Kidney epithelial cell (primary cell): ENCODE measurements around the gene NID1. TPM values are rescaled to one million over a fixed set of nuclear protein-coding genes. Genes with fewer than 3 reads are reported as not detected.
A peak's percentile ranks its signal among the peaks of the same experiment; 100 is the strongest.

ENCODE experiments used
- DNase-seq: peaks from one replicate; pipeline ENCODE4 v3.0.0-alpha.2; 2010; ENCODE audit warnings: low read depth
- H3K27me3 ChIP-seq: 2 replicates; pipeline ENCODE4 v1.6.0; 2011; ENCODE audit warnings: low read length; ENCODE audit not compliant: control insufficient read depth, insufficient read depth
- H3K36me3 ChIP-seq: 2 replicates; pipeline ENCODE4 v1.5.1; 2011; ENCODE audit warnings: low read length; ENCODE audit not compliant: control insufficient read depth, insufficient read depth
- H3K4me3 ChIP-seq: 2 replicates; pipeline ENCODE4 v1.5.1; 2011; ENCODE audit warnings: low read depth, mild to moderate bottlenecking, control low read depth, low read length
- total RNA-seq: library from RNA; depleted of rRNA; stranded (reverse); fragments of >200 nt; gene quantifications from 2 replicates; pipeline ENCODE4 v1.2.3, GENCODE V29; 2015
- TF ChIP-seq, protein P1 (sequence below): IDR thresholded peaks from 2 replicates; pipeline ENCODE4 v1.5.1; 2011; ENCODE audit warnings: mild to moderate bottlenecking, moderate library complexity, low read length, control low read depth, inconsistent platforms; ENCODE audit not compliant: insufficient read depth, poor library complexity, severe bottlenecking

NID1 gene
- total RNA-seq, 1 donor from 2014 or later, result 21.2 TPM

DNA sequence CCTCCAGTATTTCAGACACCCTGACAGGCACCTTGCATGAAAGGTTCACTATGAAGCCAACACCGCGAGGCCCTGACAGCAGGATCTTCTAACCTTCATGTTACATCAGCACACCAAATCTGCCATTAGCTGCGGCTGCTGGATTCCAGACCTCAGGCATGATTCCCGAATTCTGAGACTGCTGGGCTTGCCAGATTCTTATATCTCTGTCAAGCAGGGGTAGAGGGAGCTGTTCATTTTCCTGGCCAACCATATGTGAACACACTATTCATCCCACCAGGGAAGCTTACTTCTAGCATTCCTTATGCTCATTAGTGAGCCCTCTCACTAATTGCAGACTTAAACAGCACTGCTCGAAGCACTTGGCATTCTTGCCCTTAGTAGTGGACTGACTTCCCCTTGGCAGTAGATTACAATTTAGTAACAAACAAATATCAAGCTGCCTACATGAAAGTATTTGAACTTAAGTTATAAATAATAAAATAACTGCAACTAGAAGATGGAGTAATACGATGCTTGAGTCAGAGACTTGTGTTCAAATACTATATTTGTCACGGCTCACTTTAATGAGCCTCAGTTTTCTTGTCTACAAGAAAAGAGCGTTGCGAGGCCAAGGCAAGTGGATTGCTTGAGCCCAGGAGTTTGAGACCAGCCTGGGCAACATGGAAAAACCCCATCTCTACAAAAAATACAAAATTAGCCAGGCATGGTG, 43.3 kb downstream of the NID1 start:
- Histone ChIP-seq H3K36me3 (no peaks in the 10 kb centered on the region), H3K27me3 (no peaks in the 10 kb centered on the region), H3K4me3 (no peak overlapping the region)
- no peak for DNase-seq
- TF ChIP-seq, protein P1, sequence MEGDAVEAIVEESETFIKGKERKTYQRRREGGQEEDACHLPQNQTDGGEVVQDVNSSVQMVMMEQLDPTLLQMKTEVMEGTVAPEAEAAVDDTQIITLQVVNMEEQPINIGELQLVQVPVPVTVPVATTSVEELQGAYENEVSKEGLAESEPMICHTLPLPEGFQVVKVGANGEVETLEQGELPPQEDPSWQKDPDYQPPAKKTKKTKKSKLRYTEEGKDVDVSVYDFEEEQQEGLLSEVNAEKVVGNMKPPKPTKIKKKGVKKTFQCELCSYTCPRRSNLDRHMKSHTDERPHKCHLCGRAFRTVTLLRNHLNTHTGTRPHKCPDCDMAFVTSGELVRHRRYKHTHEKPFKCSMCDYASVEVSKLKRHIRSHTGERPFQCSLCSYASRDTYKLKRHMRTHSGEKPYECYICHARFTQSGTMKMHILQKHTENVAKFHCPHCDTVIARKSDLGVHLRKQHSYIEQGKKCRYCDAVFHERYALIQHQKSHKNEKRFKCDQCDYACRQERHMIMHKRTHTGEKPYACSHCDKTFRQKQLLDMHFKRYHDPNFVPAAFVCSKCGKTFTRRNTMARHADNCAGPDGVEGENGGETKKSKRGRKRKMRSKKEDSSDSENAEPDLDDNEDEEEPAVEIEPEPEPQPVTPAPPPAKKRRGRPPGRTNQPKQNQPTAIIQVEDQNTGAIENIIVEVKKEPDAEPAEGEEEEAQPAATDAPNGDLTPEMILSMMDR, result no peak

DNA sequence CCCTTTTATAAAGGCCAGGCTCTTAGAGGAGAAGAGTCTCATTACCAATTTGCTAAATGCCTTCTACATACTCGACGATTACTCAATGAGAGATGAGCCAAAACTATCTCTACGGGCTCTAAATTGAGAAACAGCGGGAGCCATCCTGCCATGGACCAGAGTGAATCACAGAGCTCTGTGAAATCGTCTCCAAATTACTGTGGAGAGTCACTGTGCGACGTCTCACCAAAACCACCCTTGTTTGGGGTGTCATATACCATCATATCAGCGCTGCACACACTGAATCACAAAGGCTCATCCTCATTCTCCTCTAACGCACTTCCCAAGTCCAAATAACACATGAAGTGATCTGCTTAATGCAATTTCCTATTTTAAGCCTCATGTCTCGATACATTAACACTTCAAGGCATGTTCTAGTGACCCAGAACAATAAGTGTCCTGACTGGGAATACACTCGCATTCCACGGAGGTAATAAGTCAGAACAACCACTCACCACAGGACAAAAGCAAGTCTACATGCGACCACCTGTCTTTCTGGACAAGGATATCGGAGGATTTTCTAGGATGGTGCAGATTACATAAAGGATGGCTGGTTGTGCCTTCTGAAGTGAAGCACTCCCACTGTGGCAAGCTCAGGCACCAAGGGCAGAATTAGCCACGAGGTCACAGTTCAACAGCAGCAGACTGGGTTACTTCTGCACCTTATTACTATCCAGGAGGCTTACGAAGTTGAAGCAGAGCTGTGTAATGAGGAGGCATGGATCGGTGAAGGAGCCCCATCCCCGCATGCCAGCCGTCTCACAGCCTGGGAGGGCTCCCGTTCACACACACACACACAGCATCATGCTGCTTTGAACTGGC, 44.3 kb downstream of the NID1 start:
- DNase-seq, result peak; percentile 57

DNA sequence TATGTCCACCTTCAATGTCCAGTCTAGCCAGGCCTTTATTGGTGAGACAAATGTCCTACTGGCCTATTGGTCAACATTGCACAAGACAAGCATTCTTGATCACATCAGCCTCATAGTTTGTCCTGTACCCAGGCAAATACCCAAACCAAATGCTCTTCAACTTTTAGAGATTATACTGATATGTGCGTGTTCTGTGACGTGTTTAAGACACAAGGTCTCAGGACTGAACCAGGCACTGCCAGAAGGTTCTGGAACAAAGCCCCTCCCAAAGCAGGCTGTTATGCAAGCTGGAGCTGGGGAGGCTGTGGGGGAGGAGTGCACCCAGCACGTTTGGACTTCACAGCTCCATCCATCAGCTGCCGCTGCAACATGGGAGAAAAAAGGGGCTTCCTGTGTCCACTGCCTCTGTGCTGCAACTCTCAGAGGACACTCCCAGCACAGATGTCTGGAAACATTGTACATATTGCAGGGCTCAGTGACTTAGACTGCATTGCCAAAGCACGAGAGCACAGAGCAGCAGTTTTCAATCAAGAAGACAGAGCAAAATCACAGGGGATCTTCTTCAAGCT, 45.9 kb downstream of the NID1 start:
- Histone ChIP-seq H3K4me3 (no peak overlapping the region), H3K27me3 (no peaks in the 10 kb centered on the region), H3K36me3 (no peaks in the 10 kb centered on the region)
- DNase-seq, result no peak
- TF ChIP-seq, protein P1, result no peak

More for the DNA sequence above, 44.3 kb downstream of the NID1 start:
- no peak overlapping the region for H3K4me3 ChIP-seq
- no peaks in the 10 kb centered on the region for H3K27me3 ChIP-seq
- H3K36me3 ChIP-seq, result no peaks in the 10 kb centered on the region
- TF ChIP-seq, protein P1, result no peak

DNA sequence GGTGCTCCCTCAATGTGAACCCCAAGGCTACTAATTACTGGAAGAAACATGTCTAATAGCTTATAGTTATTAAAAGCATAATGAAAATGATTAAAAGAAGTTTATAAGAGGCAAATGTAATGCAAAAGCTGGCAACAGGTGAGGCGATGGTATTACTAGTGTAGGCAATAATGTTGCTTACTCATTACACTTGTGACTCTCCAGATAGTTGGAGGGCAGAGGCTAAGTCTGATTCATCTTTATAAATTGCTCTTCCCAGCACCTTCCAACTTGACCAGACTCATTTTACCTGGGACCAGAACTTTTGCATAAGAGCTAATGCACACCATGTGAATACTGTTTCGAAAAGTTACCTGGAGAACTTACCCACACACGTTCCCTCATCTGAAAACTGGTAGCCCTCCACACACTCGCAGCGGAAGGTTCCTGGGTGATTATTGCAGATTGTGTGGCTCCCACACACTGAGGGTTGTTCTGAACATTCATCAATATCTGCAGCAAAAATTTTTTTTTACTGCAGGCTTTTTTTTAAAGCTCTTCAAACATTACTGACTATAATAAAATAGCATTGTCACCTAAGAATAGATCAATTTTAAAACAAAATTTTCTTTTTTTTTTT, 48.0 kb downstream of the NID1 start:
- Histone ChIP-seq H3K36me3 (no peaks in the 10 kb centered on the region), H3K27me3 (no peaks in the 10 kb centered on the region), H3K4me3 (no peak overlapping the region)
- TF ChIP-seq, protein P1, result no peak
- DNase-seq, result peak; percentile 45

DNA sequence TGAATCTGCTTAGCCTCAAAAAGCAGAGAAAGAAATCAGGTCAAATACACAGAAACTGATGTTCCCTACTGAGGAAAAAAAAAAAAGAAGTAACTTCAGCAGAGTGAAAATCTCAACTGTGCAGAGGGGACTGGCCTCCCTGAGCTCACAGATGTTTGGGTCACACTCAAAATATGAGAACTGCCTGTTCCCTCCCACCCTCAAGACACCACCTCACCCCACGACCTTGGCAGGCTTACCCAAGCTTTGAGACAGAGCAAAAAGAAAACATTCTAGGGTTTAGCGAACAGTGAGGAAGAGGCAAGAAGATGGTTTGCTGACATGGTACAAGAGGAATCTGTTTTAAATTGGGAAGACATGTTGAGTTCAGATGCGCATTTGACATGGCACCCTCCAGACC, 48.8 kb downstream of the NID1 start:
- Histone ChIP-seq H3K27me3 (no peaks in the 10 kb centered on the region), H3K36me3 (no peaks in the 10 kb centered on the region), H3K4me3 (no peak overlapping the region)
- no peak for DNase-seq
- TF ChIP-seq, protein P1, result no peak
